Dermis microvascular lymphatic vessel endothelial cell (primary cell): ENCODE measurements around the gene HOXC6. TPM values are rescaled to one million over a fixed set of nuclear protein-coding genes. Genes with fewer than 3 reads are reported as not detected.
"Not testable (repeated sequence)": the region's sequence is repeated elsewhere in the genome, so short reads cannot be mapped to it uniquely, and the experiment has no call there.

Experiments used
- DNase-seq, 2 donors: peaks; one replicate each; pipeline versions ENCODE4 v3.0.0 to v3.0.0-alpha.2; 2010; ENCODE audit warnings: low read depth in 2 of 2
- total RNA-seq: library from RNA; depleted of rRNA; stranded (reverse); fragments of >200 nt; gene quantifications from 2 replicates; pipeline ENCODE4 v1.2.1, GENCODE V29; 2014

HOXC6 gene
- total RNA-seq, 1 donor from 2014 or later = not detected

DNA sequence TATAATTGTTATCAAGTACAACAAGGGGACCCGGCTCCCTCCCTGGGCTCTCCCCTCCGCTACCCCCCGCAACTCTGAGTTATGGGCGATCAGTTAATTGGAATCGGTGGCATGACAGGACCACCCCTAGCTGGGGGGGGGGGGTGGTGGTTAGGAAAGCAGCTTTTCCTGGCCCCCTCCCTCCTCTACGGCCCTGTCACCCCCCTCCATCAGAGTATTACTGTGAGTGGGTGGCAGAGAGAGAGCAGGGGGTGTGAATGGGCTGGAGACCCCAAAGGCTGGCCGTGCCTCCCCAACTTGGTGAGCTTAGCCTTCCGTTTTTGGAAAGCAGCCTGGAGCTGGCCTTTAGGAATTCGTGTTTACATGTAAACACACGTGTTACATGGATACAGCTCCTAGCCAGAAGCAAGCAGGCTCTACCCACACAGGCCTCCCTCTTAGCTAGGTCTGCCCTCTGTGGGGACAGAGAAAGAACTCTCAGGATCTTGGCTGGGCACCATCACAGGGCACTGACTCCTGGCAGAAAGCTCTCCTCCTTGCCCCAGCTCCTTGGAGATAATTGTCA is 24.3 kb downstream of the HOXC6 start:
- DNase-seq = no peak

DNA sequence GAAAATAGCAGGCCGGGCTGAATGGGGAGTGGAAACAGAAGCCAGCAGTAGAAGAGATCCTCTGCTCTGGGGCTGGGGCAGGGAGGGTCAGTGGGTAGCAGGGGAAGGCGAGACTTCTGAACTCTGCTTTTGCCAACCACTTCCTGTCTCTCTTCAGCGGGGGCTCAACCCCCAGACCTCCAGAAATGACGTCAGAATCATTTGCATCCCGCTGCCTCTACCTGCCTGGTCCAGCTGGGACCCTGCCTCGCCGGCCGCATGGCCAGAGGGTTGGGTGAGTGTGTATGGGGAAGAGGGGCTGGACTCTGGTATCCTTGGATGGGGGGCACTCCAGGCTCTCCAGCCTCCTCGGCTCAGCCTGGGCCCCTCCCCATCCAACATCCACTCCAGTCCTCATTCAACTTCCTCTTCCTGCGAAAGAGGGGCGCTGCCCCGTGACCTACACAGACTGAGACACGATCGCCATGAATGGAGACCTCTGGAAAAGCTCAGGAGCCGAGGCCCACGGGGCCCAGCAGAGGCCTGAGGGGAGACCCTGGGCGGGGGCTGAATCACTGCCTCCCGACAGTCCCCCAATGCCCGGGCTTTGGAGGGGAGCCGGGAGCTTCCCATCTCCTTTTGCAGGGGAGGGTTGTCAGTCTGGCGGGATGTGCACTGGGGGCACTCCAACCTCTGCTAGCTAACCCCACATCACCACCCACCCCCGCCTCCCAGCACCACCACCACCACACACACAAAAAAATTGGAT is 24.9 kb downstream of the HOXC6 start:
- DNase-seq = no peak

DNA sequence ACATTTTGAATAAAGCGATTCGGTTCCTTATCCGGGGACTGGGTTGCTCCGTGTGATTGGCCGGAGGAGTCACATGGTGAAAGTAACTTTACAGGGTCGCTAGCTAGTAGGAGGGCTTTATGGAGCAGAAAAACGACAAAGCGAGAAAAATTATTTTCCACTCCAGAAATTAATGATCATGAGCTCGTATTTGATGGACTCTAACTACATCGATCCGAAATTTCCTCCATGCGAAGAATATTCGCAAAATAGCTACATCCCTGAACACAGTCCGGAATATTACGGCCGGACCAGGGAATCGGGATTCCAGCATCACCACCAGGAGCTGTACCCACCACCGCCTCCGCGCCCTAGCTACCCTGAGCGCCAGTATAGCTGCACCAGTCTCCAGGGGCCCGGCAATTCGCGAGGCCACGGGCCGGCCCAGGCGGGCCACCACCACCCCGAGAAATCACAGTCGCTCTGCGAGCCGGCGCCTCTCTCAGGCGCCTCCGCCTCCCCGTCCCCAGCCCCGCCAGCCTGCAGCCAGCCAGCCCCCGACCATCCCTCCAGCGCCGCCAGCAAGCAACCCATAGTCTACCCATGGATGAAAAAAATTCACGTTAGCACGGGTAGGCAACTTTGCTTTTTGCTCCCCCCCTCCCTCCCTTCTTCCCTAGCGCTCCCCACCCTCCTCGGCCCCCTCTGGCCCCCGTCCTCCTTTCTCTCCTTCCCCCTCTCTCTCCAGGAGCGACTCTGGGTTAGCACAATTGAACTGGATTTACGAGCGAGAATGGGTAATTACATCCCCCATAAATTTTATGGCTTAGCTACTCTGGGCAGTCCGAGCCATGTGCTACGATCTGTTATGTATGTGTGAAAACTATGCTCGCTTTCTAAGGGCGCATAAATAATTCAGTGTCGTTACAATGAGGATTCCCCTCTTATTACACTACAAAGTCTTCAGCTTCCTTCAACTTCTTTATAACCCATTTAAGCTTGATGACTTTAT is 25.8 kb downstream of the HOXC6 start, which contains the start of gene HOXC4:
Gene HOXC4, plus strand, starts transcription at position 85 of the 991 bp plus-strand sequence. Its CDS starts 88 bp downstream, at position 173.
- no peak for DNase-seq

DNA sequence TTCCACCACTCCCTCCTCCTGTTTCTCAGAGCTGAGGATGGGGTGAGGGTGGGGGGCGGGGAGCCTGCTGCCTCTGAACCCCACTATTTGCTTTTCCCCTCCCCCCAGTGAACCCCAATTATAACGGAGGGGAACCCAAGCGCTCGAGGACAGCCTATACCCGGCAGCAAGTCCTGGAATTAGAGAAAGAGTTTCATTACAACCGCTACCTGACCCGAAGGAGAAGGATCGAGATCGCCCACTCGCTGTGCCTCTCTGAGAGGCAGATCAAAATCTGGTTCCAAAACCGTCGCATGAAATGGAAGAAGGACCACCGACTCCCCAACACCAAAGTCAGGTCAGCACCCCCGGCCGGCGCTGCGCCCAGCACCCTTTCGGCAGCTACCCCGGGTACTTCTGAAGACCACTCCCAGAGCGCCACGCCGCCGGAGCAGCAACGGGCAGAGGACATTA is 26.5 kb downstream of the HOXC6 start:
- no peak for DNase-seq

DNA sequence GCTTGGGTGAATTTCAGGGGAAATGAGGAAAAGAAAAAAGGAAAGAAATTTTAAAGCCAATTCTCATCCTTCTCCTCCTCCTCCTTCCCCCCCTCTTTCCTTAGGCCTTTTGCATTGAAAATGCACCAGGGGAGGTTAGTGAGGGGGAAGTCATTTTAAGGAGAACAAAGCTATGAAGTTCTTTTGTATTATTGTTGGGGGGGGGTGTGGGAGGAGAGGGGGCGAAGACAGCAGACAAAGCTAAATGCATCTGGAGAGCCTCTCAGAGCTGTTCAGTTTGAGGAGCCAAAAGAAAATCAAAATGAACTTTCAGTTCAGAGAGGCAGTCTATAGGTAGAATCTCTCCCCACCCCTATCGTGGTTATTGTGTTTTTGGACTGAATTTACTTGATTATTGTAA is 27.3 kb downstream of the HOXC6 start:
- DNase-seq = no peak

DNA sequence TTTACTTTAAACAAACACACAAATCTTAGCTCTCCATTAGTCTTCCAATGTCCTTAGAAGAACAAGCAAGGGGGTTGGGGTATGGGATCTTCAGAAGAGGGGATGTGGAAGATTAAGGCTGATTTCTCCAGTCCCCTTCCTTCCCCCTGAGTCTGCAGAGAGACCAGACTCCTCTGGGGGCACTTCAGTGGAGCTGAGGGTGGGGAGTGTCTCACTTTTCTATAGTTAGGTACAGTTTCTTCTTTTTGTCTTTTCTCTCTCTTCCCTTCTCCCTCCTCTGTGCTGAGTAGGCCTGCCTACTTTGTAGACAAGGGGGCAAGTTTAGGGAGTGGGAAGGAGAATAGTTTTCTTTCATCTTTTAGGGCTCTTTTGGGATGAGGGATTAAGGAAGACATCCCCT is 27.9 kb downstream of the HOXC6 start:
- DNase-seq = no peak

DNA sequence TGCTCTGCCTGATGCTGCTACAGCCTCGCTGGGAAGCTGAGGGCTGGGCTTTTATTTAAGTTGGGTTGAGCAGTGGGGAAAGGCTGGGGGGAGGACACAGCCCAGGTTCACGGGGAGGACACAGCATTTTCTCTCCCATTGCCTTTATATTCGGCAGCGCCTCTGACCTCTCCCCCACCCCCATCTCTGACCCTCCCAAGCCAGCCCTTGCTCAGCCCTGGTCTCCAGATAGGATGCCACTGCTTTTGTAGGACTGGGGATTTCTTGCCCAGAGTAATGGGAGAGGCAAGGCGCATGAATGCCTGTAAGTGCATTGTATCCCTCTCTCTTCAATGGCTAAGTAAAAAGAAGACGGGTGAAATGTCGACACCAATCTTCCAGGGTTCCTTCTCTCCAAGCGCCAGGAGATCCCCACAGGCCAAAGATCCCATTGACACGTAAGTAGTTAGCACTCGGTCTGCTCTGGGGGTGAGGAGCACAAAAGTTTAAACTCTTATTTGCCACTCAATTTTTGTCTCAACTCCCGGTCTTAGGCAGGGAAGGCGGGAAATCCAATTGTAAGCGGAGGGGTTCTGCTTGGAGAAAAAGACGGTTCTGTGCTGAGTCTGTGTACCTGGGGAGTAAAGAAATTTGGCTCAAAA is 30.0 kb downstream of the HOXC6 start:
- no peak for DNase-seq

DNA sequence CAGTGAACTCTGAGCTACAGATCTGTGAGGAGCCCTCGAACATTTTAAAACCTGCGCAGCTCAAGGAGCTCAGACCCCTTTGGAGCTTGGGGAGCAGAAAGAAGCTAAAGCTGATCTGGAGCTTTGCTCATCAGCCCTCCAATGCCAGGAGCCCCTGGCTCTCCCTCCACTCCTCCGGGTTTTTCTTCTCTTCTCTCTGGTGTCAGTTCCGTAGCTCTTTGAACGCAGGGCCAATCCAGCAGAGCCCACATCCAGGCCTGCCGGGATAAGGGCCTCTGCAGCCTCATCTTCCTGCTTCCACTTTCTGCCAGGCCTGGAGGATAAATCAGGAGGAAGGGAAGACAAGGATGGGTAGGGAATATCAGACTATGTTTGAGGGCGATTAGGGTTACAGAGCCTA is 31.4 kb downstream of the HOXC6 start:
- no peak for DNase-seq

DNA sequence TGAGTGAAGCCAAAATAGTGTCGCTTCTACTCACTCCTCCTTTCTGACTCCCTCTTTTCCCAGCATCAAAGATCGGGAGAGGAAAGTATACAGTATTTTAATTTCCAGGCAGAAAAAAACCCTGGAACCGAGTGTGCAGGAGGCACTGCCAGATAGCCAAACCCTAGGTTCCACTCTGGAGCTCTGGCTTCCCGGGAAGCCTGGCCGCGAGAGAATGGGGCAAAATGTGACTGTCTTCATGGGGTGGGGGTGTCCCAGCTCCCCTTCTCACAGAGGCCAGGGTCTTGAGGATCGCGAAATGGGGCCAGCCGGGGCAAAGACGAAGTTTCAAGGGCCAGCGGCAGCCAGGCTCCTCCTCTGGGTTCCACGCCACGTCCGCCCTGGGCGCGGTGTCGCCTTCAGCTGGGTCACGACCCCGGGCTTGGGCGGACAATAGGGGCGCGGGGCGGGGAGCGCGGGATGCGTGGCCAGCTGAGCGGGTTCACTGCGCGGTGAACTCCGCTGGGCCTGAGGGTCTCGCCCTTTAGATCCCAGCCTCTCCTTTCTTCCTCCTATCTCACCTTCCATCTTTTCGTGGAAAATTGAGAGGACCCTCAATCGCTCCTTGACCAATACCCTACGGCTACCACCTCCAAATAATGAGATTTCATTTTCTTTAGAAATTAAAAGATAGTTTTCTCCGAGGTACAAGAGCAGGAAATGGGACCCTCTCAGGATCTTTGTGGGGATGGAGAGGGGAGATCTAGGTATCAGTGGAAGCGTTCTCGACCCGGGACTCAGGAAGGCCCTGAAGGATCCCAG is 32.1 kb downstream of the HOXC6 start:
- DNase-seq = no peak

DNA sequence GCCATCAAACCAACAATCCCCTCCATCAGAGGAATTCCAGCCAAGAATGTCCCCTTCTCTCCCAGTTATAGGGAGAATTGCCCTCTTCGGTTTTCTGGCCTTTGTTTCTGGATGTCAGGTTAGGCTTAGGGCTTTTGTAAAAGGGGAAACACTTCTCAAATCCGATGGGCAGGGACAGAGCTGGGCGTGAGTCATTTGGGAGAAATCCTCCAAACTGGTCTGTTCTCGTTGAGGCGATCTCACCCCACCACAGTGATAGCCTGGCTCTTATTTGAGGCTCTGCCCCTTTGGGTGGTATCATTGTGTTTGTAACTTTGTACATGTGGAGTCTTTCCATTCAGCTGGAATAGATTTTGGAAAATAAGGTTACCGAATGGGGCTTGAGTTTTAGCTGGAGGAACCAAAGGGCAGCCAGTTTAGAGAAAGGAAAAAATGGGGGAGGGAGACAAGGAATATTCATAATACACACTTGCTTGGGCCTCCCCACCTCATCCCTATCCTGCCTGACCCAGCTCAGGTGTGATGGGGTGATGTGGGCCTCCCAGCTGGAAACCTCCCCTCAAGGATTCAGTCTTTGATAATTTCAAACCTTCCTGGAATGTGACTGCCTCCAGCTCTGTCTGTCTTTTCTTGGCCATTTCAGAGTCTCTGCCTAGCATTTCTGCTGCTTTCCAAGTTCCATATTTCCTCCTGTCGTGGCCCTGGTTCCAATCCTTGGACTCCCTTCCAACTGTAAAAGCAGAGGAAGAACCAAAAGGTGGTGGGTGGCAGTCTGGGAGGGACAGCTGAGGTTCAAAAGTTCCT is 32.9 kb downstream of the HOXC6 start:
- no peak for DNase-seq

DNA sequence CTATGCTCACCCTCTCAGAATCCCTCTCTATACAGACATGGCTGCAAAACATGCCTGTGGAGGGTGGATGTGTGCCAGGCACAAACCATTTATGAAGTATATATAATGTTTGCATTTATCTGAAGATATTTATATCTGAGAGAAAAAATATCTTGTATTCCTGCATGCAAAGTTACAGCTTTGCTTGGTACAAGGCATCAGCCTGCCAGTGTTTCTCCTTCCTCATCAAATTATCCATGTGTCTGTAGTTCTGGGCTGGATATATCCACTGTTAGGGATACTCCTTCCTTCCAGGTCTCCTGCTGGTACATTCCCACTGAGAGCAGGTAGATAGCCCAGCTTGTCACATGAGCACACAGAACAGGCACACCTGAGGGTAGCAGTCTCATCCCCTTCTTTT is 37.4 kb downstream of the HOXC6 start:
- no peak for DNase-seq

DNA sequence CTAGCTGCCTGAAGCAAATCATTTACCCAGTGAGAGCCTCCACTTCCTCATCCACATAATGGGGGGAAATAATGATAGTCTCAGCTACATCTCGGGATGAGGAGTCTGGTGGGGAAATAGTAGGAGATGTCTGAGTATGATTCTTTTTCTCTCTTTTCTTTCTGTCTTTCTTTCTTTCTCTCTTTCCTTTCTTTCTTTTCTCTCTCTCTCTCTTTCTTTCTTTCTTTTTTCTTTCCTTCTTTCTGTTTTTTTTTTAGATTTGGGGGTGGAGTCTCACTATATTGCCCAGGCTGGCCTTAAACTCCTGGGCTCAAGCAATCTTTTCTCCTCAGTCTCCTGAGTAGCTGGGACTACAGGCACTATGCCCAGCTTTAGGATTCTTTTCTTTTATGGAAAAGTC is 38.2 kb downstream of the HOXC6 start:
- DNase-seq = no peak

DNA sequence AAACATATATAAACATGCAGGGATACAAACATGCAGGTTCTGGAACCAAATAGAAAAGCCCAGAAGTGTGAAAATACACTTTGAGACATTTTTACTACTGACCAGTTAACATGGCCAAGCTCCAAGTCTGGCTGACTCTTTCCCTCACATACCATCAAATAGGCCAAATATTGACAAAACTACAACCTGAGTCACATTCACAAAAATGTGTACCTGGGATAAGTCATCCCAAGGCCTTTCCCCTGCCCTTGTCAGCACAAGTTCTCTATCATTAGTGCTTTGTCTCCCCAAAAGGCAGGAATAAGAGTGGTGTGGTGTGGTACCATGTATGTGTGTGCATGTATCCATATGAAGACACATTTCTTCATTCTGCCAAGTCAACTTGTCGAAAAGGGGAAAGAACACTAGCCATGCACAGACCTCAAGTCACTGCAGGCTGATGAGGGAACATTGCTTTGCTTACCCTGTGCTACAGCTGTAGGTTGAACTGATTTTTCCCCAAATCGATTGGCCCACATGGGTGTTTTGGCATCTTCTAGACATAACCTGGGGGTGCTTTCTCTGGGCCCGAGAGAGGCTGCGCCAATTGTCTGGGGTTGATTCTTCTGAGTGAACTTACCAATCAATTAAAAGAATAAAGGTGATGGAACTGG is 40.3 kb downstream of the HOXC6 start:
- DNase-seq = no peak

DNA sequence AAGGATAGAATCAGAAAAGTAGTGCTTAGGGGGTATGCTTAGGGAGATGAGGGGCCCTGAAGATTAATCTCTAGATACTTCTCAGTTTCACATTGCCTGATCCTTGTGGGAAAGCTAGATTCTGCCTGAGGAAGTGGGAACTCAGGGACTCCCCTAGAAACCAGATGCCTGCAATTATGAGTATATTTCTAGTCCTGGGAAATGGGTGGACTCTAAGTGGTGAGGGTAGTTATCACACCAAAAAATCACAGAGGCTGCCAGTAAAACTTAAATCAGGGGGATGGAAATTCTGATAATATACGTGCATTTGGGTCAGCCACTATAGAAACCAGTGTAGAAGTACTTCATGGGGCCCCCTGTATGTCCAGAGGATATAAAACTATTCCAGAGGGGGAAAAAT is 43.7 kb downstream of the HOXC6 start:
- DNase-seq = no peak

DNA sequence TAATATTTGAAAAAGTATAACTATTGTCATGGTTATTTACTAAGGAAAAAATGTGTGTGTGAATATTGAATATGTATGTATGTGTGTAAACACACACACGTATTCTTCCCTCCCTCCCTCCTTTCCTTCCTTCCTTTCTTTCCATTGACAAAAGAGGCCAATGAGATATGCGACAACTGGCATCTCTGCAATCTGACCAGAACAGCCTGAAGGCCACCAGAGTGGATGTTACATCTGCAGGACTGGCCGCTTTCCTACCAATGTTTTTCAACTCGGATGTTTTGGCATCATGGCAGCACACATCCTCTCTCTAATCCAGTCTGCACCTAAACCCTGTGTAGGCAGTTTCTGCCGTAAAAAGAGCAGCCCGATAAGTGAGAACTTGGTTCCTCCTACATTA is 46.1 kb downstream of the HOXC6 start:
- DNase-seq = no peak

DNA sequence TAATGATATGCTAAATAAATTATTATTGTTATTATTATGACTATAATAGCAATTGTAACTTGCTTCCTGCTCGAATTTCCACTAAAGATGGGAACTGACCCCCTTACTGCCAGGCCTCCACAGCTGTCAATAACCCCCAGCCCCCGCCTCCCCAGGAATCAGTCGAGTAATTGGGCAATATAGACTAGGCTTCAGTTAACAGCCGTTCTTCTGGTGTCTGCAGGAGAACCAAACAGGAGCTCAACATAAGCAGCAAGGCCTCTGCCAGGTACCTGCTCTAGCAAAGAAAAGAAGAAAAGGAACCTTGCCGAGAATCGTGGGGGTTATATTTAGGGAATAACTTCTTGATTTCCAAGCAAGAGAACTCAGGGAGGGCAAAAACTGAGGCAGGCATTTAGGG is 47.2 kb downstream of the HOXC6 start:
- DNase-seq = no peak

DNA sequence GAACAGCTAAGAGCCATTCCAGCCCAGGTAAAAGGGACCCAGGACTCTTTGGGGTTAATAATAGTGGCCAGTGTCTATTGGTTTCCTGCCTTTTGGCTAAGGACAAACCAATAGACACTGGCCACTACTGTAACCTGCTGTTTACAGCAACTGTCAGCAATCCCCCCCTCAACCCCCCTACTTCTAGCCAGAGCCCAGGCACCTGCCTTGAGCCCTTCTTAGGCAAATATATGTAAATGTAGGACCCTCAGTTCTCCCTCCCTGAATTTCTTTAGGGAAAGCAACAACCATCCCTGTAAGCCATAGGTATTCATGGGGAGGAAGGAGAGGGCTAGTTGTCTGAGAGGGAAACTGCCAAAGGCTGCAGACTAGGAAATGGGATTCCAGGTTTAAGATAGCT is 47.7 kb downstream of the HOXC6 start:
- DNase-seq = no peak

DNA sequence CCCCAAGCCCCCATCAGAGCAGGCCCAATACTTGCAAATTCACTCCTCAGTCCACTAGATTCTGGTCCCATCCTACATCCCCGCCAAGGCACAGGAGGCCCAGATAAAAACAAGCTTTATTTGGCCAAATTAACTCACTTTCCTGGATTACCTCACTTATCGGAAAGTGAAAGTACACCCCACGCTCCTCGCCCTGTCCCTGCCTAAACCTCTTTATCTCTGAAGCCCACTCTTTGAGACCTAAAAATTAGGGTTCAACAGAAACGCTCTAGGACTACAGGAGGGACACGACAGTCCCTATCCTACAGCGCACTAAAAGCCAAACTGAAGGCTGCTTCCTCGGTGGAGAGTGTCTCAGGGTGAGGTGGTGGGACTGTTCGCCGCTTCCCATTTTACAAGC is 49.6 kb downstream of the HOXC6 start:
- not testable (repeated sequence) for DNase-seq

DNA sequence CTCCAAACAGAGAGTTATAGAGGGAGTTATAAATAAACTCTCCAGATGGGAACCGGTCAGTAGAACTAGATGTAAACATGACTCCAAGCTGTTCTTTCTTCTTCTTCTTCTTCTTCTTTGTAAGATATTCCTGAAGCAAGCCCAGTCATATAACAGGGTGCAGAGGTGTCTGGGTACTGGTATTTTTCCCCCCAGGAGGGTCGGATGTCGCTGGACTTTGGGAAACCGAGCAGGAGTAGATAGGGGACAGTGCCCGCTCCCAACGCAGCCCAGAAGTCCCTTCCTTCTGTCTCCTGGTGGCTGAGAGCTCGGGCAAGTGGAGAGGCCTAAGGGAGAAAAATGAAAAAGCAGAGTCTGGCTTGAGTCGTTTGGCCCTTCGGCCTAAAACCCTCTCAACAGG is 50.9 kb downstream of the HOXC6 start:
- not testable (repeated sequence) for DNase-seq
